GM12878 (cell line): ENCODE measurements around the gene NUP210. TPM values are rescaled to one million over a fixed set of nuclear protein-coding genes. Genes with fewer than 3 reads are reported as not detected.

Experiments used
- ATAC-seq: fragments of 200-7000 bp; cut with Tn5 transposase; 3 replicates; pipeline ENCODE4 v1.9.1; 2020; ENCODE audit warnings: mild to moderate bottlenecking, moderate library complexity
- BruUV-seq: library from RNA; stranded (reverse); fragments of 400-500 nt; replicated peaks from 2 replicates; lab custom pipeline; 2021; lab: Mats Ljungman, UMichigan
- CTCF ChIA-PET: fragments of 300-600 bp; sonication (Branson Sonifier 250); formaldehyde crosslinking; extraction: SDS; loops from one replicate; lab custom pipeline; 2021; ENCODE audit warnings: inconsistent platforms; lab: Yijun Ruan, JAX
- POLR2A ChIA-PET: fragments of 350-600 bp; formaldehyde crosslinking; extraction: SDS; loops from one replicate; lab custom pipeline; 2021; ENCODE audit warnings: inconsistent platforms; lab: Charles Lee
- RAD21 ChIA-PET: fragments of 300-600 bp; sonication (Branson Sonifier 250); formaldehyde crosslinking; loops from one replicate; lab custom pipeline; 2023; ENCODE audit warnings: antibody characterized with exemption; ENCODE audit not compliant: unreplicated experiment; lab: Charles Lee
- SMC1A ChIA-PET: fragments of 300-600 bp; sonication (Branson Sonifier 250); formaldehyde crosslinking; loops from one replicate; lab custom pipeline; 2023; ENCODE audit not compliant: unreplicated experiment, uncharacterized antibody; lab: Charles Lee
- DNase-seq: peaks from one replicate; pipeline ENCODE4 v3.0.0-alpha.2; 2011; ENCODE audit warnings: low read depth, low spot score
- FAIRE-seq: peaks from 3 replicates; lab custom pipeline; 2011; peaks lifted over from hg19 to GRCh38; lab: Jason Lieb, UNC
- H2AFZ ChIP-seq: 2 replicates; pipeline ENCODE4 v1.6.0; 2011; ENCODE audit warnings: low read depth, low read length, control low read depth; ENCODE audit not compliant: control insufficient read depth
- H3K27ac ChIP-seq: 2 replicates; pipeline ENCODE4 v1.5.1; 2011; ENCODE audit warnings: control low read depth; ENCODE audit not compliant: control insufficient read depth, insufficient read depth
- H3K27me3 ChIP-seq, 2 experiments: replicated peaks in 1 of 2; 2 replicates each; pipeline versions ENCODE4 v1.6.0 to v1.6.1; 2011; ENCODE audit warnings: low read length in 1 of 2; ENCODE audit not compliant: control insufficient read depth in 2 of 2, insufficient read depth in 2 of 2
- H3K36me3 ChIP-seq, 2 experiments: 2 replicates each; pipeline ENCODE4 v1.5.1; 2011; ENCODE audit warnings: low read length in 1 of 2; ENCODE audit not compliant: control insufficient read depth in 2 of 2, insufficient read depth in 2 of 2
- H3K4me1 ChIP-seq: 2 replicates; pipeline ENCODE4 v1.6.1; 2011; ENCODE audit warnings: mild to moderate bottlenecking, low read length, moderate library complexity, mixed read lengths; ENCODE audit not compliant: control insufficient read depth, insufficient read depth
- H3K4me2 ChIP-seq: 2 replicates; pipeline ENCODE4 v1.6.0; 2011; ENCODE audit warnings: control low read depth; ENCODE audit not compliant: control insufficient read depth, insufficient read depth
- H3K4me3 ChIP-seq: fragments of 200-600 bp; sonication (generic); 2 replicates; pipeline ENCODE4 v1.5.1; 2016
- H3K79me2 ChIP-seq: 2 replicates; pipeline ENCODE4 v1.6.0; 2011; ENCODE audit warnings: low read length; ENCODE audit not compliant: control insufficient read depth, insufficient read depth
- H3K9ac ChIP-seq: 2 replicates; pipeline ENCODE4 v1.8.0; 2011; ENCODE audit warnings: low read length, control low read depth, mixed read lengths; ENCODE audit not compliant: control insufficient read depth, insufficient read depth
- H3K9me3 ChIP-seq: replicated peaks from 3 replicates; pipeline ENCODE4 v1.5.1; 2011; ENCODE audit warnings: mild to moderate bottlenecking, low read length; ENCODE audit not compliant: control insufficient read depth, insufficient read depth
- H4K20me1 ChIP-seq: 2 replicates; pipeline ENCODE4 v1.6.0; 2011; ENCODE audit not compliant: control insufficient read depth, insufficient read depth
- ATF7 ChIP-seq: fragments of 450-650 bp; IDR thresholded peaks from 2 replicates; pipeline ENCODE4 v1.6.1; 2016; ENCODE audit warnings: low read depth, mild to moderate bottlenecking
- BACH1 ChIP-seq: fragments of 450-650 bp; IDR thresholded peaks from 2 replicates; pipeline ENCODE4 v1.6.1; 2017; ENCODE audit warnings: mild to moderate bottlenecking, borderline replicate concordance
- BMI1 ChIP-seq: fragments of 450-650 bp; IDR thresholded peaks from 2 replicates; pipeline ENCODE4 v1.6.1; 2016; ENCODE audit warnings: mild to moderate bottlenecking, moderate library complexity, borderline replicate concordance
- EP300 ChIP-seq, 2 experiments: fragments of 150-350 bp in 1 of 2; IDR thresholded peaks; 2 replicates each; pipeline ENCODE4 v1.6.1; 2011 to 2012; ENCODE audit warnings: low read depth in 2 of 2, low read length in 2 of 2, borderline replicate concordance in 1 of 2, improper control_type of control experiment in 1 of 2, inconsistent platforms in 1 of 2; ENCODE audit not compliant: control insufficient read depth in 1 of 2
- FOXM1 ChIP-seq: IDR thresholded peaks from 2 replicates; pipeline ENCODE4 v1.6.1; 2012; ENCODE audit warnings: low read depth, mild to moderate bottlenecking, inconsistent platforms, low read length, moderate library complexity
- HDGF ChIP-seq: fragments of 450-650 bp; IDR thresholded peaks from 2 replicates; pipeline ENCODE4 v1.6.1; 2016; ENCODE audit warnings: antibody characterized with exemption
- NBN ChIP-seq: fragments of 450-650 bp; IDR thresholded peaks from 2 replicates; pipeline ENCODE4 v1.6.1; 2016
- NR2C1 ChIP-seq: fragments of 450-650 bp; IDR thresholded peaks from 2 replicates; pipeline ENCODE4 v1.6.1; 2017; ENCODE audit warnings: antibody characterized with exemption, mild to moderate bottlenecking, moderate library complexity
- NR2F1 ChIP-seq: fragments of 450-650 bp; conservative IDR thresholded peaks from 2 replicates; pipeline ENCODE4 v1.6.1; 2017; ENCODE audit warnings: mild to moderate bottlenecking
- PKNOX1 ChIP-seq: fragments of 450-650 bp; IDR thresholded peaks from 2 replicates; pipeline ENCODE4 v1.6.1; 2016; ENCODE audit warnings: mild to moderate bottlenecking
- RUNX3 ChIP-seq: IDR thresholded peaks from 2 replicates; pipeline ENCODE4 v1.6.1; 2012; ENCODE audit warnings: low read length, inconsistent platforms
- SIN3A ChIP-seq: IDR thresholded peaks from 2 replicates; pipeline ENCODE4 v1.6.1; 2012; ENCODE audit warnings: low read depth, low read length, improper control_type of control experiment
- SMAD5 ChIP-seq: IDR thresholded peaks from 2 replicates; pipeline ENCODE4 v1.6.1; 2016; ENCODE audit warnings: antibody characterized with exemption, low read depth
- SUZ12 ChIP-seq: fragments of 200-600 bp; sonication (generic); IDR thresholded peaks from one replicate; pipeline ENCODE4 v1.6.1; 2018; ENCODE audit warnings: antibody characterized with exemption, mild to moderate bottlenecking; ENCODE audit not compliant: unreplicated experiment
- TAF1 ChIP-seq: IDR thresholded peaks from 2 replicates; pipeline ENCODE4 v1.6.1; 2011; ENCODE audit warnings: mild to moderate bottlenecking, low read depth, low read length, borderline replicate concordance
- ZZZ3 ChIP-seq: IDR thresholded peaks from 2 replicates; pipeline ENCODE4 v1.6.1; 2011; ENCODE audit warnings: low read depth; ENCODE audit not compliant: control insufficient read depth, insufficient read length
- WGBS: methylation state at CpG from one replicate; pipeline ENCODE4 v1.1.6; 2016; ENCODE audit warnings: low lambda C conversion rate; ENCODE audit not compliant: insufficient replicate concordance, insufficient coverage; ENCODE audit errors: missing lambda C conversion rate; 5-methylcytosine and 5-hydroxymethylcytosine counted together
- in situ Hi-C: fragments of 300-500 bp; cut with MboI; formaldehyde crosslinking; loops from 9 replicates; pipeline ENCODE4 v1.14.3; 2018; ENCODE audit warnings: mixed read lengths
- intact Hi-C: fragments of 100-400 bp; cut with micrococcal nuclease; formaldehyde crosslinking; loops from one replicate; pipeline ENCODE4 v1.14.2; 2022; ENCODE audit not compliant: unreplicated experiment
- polyA plus RNA-seq, 11 experiments: library from polyadenylated mRNA; depleted of rRNA in 4 of 11; unstranded in 6 of 11; stranded (reverse) in 5 of 11; fragments of >200 nt; fragmentation: Nextera tagmentation in 4 of 11; fragmentation: Illumina TruSeq in 1 of 11; extraction: Ambion mirVana in 4 of 11; extraction: Trizol in 1 of 11; gene quantifications; 1 replicate in 1 of 11; 2 replicates in 10 of 11; pipeline versions ENCODE4 v1.2.1 to v1.2.3, GENCODE V29; 2011 to 2016; ENCODE audit warnings: inconsistent platforms in 2 of 11, missing spikeins in 2 of 11, low read depth in 1 of 11
- total RNA-seq, 4 experiments: library from RNA; depleted of rRNA in 3 of 4; stranded (reverse); fragments of >200 nt in 3 of 4; fragmentation: Illumina TruSeq in 1 of 4; extraction: Trizol in 1 of 4; gene quantifications; 2 replicates each; pipeline versions ENCODE4 v1.2.1 to v1.2.3, GENCODE V29; 2013 to 2021

NUP210 gene
- total and polyA plus RNA-seq, 10 of the 15 experiments (the other 5 are each of a cell fraction or from before 2014, with no cell fraction given): 2.9 to 150 (median 76.0) TPM

- H3K4me3 ChIP-seq: no peak overlapping the region
- in situ Hi-C loops (no loop called here), intact Hi-C loops (no loop called here)
- ChIA-PET CTCF (interaction anchor here (1.2 kb wide), 1 partner anchor 12 kb away, joined by 4 read pairs; no protein-coding TSS in a partner anchor), POLR2A (interaction anchor here (0.7 kb wide), 1 partner anchor 23 kb away, joined by 3 read pairs; no protein-coding TSS in a partner anchor), RAD21 (no interaction called here), SMC1A (no interaction called here)
- H3K27me3 ChIP-seq: peaks cover 8 to 22% of the 10 kb centered on the region in 2 experiments; a peak in 3 of 4 replicates
- H3K4me1 ChIP-seq: no peaks in the 10 kb centered on the region
- no peak overlapping the region for H3K27ac ChIP-seq
- no peaks in the 10 kb centered on the region for H4K20me1 ChIP-seq
- H3K79me2 ChIP-seq: no peaks in the 10 kb centered on the region
- BruUV-seq: no TSS peak
- WGBS: 51% methylated on average over 17 of the region's 17 CpGs
- H3K36me3 ChIP-seq: no peaks in the 10 kb centered on the region
- no peak for TF ChIP-seq SMAD5
- TF ChIP-seq FOXM1: no peak
- no peak for TF ChIP-seq SUZ12
- no peak for TF ChIP-seq BMI1
- H3K9me3 ChIP-seq: no peaks in the 10 kb centered on the region
- no peak overlapping the region for H3K4me2 ChIP-seq
- FAIRE-seq (no peak), ATAC-seq (no peak), DNase-seq (no peak)
- no peak overlapping the region for H2AFZ ChIP-seq
- no peak overlapping the region for H3K9ac ChIP-seq
These were observed 142.1 kb downstream of the NUP210 start for GRCh38 chr3:13277860-13278531.

- ChIA-PET CTCF (interaction anchor here (1.2 kb wide), 1 partner anchor 11 kb away, joined by 4 read pairs; no protein-coding TSS in a partner anchor), POLR2A (interaction anchor here (0.6 kb wide), 1 partner anchor 150 kb away, joined by 4 read pairs; no protein-coding TSS in a partner anchor), RAD21 (no interaction called here), SMC1A (no interaction called here)
- H3K4me3 ChIP-seq: no peak overlapping the region
- H3K27ac ChIP-seq: no peak overlapping the region
- ATAC-seq: no peak
- H3K27me3 ChIP-seq: peaks cover 8 to 23% of the 10 kb centered on the region in 2 experiments; a peak in 3 of 4 replicates
- no peaks in the 10 kb centered on the region for H3K36me3 ChIP-seq
- no peaks in the 10 kb centered on the region for H3K4me1 ChIP-seq
- BruUV-seq: no TSS peak
- no peaks in the 10 kb centered on the region for H3K9me3 ChIP-seq
- no peak for DNase-seq
- WGBS: 30% methylated on average over 16 of the region's 16 CpGs
- no peaks in the 10 kb centered on the region for H4K20me1 ChIP-seq
- in situ Hi-C loops (no loop called here), intact Hi-C loops (no loop called here)
- no peak overlapping the region for H2AFZ ChIP-seq
- no peak overlapping the region for H3K9ac ChIP-seq
- no peak overlapping the region for H3K4me2 ChIP-seq
- no peak for FAIRE-seq
- H3K79me2 ChIP-seq: no peaks in the 10 kb centered on the region
- TF ChIP-seq ZZZ3 (no peak), NR2F1 (no peak), RUNX3 (no peak), NBN (no peak), HDGF (no peak), ATF7 (no peak), EP300 (IDR thresholded peaks at IDR 0.05; ENCODE audit: borderline replicate concordance in 1 of 2, control insufficient read depth in 1 of 2, low read depth in 2 of 2, low read length in 2 of 2) (no peak), SIN3A (no peak), BACH1 (no peak), TAF1 (no peak), PKNOX1 (no peak), NR2C1 (no peak)
These were observed 142.8 kb downstream of the NUP210 start for GRCh38 chr3:13277196-13277813.
